ENCODE measurements around the gene FHIT.

Gene FHIT

DNA sequence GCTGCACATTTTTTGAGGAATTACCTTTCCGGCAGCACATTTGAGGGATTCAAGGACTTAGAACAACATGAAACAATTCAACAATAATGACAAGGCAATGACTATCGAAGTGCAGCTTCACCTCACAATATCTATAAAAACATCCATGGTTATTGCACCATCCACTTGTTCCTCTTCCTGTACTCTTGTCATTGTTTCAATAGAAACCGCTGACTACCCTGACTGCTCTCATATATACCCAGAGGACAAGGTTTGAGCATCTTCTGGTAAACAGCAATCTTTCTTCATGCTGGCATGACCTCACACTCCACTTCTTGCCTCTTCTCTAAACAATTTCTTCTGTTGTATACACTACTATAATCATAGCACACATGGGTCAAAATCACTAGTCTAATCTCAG lies 864.9 kb downstream of the FHIT start:
- no peak for DNase-seq

DNA sequence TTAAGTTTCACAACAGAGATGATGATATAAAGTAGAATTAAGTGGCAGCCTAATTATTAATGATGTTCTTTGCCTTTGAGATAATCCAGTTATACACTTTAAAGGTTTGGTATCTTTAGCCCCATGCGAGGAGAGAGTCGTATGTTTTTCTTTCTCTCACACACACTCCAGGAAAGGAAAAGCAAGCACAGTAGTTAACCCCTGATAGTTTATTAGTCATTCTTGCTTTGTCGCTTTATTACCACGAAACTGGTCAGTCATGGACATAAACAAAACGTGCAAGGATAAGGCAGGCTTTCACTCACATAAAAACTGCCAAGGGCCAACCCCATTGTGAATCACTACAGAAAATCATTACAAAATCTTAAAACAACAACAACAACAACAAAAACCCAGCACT lies 866.9 kb downstream of the FHIT start:
- no peak for DNase-seq

DNA sequence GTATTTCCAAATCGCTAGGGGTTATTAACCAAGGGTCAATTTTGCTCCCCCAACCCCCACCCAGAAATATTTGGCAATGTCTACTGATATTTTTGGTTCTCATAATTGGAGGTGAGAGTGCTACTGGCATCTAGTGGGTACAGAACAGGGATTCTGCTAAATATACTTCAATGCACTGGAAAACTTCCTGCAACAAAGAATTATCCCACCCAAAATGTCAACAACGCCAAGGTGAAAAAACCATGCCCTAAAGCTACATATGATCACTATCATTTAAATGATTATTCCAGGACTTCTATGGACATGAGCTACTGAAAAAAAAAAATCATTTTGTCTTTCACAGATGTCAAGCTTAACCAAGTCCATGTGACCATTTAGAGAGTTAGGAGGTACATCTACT lies 867.9 kb downstream of the FHIT start:
- DNase-seq = no peak

DNA sequence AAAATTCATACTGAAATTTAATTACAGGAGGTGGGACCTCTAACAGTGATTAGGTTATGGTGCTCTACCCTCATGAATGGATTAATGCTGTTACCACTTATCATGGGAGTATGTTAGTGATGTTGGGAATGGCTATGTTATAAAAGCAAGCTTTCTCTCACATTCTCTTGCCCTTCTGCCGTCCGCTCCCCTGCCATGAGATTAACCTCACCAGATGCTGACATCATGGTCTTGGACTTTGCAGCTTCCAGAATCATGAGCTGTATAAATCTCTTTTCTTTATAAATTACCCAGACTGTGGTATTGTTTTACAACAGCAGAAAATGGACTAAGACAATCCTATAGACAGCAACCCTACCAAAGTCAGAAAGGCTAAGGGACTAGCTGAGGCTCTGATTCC lies 884.8 kb downstream of the FHIT start:
- no peak for DNase-seq

DNA sequence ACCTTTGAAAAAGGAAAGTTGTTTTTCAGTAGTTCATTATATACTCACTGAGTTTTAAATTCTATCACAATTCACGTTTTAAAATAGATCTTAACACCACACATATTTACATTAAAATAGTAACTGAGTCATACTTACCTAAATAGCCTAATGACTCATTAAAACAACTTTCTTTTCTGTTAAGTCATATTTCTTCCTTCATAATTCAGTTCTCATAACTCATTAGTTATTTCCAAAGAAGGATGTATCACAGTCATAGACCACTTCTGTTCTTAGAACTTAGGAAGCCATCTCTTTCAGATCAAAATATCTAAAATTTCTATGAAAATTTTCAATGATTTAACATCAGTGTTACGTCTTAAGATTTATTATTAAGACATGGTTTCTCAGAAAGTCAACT lies 885.9 kb downstream of the FHIT start:
- no peak for DNase-seq

DNA sequence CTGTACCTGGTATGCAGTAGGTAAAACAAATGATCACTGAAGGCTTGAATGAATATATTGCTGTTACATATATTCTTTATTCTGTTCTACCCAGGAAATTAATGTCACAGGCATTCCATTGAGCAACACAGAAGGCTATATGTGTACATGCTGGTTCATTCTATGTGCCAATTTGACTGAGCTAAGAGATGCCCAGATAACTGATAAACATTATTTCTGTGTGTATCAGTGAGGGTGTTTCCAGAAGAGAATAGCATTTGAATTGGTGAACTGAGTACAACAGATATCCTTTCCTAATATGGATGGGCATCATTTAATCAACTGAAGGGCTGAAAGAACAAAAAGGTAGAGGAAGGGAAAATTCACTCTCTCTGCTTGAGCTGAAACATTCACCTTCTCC lies 886.8 kb downstream of the FHIT start:
- no peak for DNase-seq

DNA sequence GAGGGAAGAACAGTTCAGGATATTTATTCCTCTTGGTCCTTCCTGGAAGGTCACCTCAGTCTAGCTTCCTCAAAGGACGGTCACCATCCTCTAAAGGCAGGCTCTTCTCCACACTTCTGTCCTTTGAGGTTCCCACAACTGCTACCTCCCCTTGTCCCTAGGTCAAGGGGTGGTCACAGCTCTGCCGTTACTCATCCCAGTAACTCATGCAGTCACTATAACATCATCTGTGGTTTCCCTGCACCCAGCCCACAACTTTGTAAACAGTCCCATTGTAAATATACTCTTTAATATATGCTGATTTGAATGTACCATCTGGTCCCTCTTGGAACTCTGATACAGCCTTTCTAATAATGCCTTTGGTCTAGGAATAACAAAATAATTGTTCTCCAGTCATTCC lies 887.4 kb downstream of the FHIT start:
- DNase-seq = no peak

DNA sequence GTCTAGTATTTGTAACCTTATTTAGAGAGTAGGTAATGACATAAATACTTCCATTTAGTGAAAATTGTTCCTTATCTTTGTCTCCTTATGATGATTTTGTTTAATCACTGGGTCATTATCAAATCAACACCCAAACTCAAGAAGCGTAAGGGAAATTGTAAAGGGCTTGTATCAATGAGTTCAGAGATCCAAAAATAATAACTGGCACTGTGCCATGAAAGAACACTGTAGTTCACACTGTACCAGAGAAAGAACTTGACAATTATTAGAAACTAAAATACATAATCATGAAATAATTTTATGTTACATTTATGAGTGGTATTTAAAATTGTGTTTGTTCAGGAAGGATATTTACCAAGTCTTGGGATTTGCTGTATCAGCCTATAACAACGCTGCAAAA lies 895.4 kb downstream of the FHIT start:
- no peak for DNase-seq

DNA sequence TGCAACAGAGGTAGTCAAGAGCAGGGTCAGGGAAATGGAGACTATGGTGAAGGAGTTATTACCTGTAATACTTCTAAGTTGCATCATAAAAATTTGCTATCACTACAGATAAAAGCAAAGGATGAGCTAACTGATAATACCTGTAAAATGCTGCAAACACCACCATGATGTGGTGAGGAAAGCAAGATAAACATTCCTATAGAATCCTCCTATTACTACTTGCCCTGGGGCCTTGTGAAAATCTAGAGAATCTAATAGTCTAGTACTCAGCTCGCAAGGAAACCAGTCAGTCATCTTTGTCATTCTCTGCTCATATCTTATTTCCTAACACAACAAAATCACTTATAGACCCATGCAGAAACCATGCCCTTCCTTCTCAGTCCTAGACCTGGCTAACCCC lies 899.8 kb downstream of the FHIT start:
- DNase-seq = no peak

DNA sequence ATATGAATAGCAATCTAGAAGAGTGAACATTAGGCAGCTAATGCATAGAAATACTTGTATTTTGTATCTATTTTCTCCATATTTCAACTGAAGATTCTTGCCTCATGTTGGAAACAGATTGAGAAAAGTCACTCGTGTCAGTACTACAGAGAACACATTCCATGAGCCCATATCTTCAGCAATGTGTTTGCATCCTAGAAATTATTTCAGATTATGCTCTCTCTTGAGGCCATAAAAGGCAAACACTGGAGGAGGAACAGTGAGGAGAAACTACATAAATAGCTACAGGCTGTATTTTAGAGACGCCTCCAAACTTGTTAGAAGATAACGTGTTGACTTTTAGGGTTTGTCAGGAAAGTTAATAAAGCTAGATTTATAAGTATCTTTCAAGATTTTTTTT lies 906.9 kb downstream of the FHIT start:
- DNase-seq = no peak

DNA sequence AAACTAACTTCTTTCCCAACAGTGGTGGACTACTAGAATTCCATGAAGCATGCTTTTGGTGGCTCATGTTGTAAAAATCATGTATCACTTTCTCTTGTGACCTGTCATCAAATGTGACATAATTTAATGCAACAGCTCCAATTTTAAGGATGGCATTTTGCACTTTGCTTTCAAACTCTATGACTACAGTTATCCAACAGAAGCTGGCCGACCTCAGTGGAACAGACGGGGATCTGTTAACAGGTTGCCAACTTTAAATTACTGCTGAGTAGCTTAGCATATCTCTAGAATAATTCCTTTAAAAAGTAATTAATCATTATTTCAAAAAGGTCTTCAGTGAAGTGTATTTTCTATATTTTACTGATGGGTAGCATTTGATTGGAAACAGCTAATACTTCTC lies 907.4 kb downstream of the FHIT start:
- DNase-seq = no peak

DNA sequence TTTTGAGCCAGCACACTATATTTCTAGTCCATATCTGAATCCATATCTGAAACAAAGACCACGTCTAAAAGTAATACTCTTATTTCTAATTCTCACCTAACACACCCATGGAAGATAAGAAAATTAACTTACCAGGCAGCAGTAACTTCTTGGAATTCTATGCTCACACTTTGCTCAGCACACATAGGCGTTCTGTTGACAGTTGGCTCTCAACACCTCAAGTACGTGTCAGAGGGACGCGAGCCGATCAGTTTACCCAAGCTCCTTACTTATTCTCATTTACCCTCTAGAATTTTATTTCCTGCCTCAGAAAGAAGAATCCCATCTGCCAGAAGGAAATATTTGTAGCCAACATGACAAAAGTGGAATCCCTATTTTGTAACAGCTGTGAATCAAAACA lies 911.9 kb downstream of the FHIT start:
- DNase-seq = no peak

DNA sequence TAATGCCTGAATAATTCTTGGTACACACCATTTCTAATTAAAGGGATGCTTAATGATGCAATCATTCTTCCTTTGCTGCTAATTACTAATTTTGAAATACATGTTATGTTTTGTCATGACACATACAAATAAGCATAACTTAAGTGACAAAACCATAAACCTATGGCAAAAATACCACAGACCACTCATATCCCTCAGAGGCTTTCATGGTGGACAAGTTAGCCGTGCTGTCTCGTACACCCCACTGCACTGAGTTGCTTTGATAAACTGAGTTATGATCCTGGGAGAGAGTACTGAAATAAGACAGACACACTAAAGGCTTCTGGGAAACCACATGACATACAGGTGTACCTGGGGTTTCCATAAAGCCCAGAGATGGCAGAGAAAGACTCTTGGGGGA lies 913.8 kb downstream of the FHIT start:
- no peak for DNase-seq

DNA sequence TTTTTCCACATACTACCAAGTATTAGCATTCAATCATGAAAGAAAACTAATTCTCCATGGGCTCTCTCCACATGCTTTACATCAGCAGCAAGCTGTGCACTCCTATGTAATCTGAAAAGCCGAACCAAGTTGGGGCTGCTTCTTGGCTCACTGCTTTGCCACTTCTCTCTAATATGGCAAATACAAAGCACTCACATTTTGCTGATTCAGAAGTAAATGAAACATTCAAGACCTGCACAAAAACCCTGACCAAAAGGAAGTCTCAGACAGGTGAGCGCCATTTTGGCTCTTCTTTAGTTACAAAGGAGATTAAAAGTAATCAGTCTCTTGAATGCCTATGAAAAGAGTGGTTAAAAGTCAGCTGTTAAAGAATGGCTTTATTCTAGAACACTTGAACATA lies 915.2 kb downstream of the FHIT start:
- no peak for DNase-seq

DNA sequence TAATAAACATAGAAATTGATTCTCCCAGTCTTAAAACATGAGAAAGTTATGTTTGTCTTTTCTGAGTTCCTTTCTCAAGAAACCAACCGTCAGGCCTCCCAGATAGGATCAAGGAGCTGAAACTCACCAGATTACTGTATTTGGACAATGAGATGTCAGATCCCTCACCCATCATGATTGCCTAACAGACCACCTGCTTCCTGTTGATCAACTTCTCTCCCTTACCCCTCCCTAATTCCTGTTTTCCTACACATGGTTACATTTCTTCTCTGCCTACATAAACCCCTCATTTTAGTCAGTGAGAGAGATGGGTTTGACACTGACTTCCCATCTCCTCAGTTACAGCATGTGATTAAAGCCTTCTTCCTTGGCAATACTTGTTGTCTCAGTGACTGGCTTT lies 917.5 kb downstream of the FHIT start:
- DNase-seq = no peak

DNA sequence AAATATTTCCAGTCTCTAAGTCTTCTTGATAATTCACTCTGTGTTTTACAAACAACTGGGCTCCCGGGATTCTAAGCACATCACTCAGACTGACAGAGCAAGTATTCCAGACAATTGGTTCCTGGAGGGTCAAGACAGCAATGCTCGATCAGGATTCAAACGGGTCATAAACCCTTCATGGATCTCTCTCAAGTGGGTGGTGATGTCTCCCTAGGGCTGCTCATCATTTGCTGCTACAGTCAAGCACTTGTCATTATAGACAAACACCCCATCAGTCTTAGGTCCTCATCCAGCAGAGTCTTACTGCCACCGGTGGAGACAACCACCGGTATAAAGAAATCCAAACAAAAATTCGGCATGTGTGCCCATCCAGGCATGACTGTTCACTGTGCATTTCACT lies 921.1 kb downstream of the FHIT start:
- no peak for DNase-seq

DNA sequence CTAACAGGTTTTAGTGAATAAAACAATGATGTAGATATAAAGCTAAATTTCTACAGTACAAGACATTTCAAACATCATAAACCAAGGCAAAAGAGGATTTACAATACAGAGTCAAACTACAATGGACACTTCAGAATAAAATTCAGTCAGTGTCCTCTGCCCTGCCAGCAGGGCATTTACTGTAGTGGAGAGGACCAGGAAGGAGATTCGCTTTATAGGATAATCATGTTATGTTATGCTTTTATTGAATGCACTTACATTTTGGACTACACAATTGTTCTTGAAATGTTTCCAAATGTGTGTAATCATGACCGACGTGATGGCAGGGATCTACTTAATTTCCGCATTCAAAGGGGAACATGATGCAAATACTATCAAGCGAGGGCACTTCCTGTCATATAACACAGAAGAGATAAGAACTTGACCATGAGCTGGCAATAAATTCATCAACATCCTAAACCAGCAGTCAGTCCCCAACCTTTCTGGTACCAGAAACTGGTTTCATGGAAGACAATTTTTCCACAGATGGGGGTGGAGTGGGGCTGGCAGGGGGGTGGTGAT lies 925.6 kb downstream of the FHIT start:
- DNase-seq = no peak

DNA sequence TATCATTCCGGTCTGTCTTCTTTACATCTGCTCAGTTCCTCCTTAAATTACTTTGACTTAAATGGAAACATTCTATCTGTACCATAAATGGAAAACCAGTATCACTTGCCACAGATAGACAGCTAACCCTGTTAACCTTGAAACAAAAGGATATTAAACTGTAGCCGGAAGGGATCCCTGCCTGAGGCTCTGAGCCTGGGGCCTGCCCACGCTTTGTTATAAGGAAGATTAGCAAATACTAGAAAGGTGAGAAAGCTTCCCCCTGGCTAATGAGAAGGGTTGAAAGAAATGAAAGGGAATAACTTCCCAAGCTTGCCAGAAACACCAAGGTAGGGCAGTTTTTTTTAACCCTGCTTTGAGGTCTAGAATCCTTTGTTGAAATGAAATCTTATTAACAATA lies 927.6 kb downstream of the FHIT start:
- no peak for DNase-seq

DNA sequence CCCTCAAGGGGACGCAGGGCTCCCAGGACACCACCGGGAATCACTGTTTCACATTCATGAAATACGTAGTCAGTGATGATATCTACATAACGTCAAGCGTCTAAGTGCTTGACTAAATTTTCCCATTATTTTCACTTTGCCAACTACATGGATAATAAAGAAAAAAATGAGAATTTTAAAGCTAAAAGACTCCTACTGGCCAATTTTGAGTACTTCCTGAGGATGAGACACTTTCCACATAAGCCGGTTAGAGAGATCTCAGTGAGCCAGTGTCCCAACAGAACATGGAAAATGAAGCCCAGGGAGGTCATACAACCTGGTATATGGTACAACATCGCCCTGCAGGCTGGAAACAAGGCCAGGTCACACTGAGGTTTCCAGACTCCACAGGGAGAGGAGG lies 928.1 kb downstream of the FHIT start:
- no peak for DNase-seq

DNA sequence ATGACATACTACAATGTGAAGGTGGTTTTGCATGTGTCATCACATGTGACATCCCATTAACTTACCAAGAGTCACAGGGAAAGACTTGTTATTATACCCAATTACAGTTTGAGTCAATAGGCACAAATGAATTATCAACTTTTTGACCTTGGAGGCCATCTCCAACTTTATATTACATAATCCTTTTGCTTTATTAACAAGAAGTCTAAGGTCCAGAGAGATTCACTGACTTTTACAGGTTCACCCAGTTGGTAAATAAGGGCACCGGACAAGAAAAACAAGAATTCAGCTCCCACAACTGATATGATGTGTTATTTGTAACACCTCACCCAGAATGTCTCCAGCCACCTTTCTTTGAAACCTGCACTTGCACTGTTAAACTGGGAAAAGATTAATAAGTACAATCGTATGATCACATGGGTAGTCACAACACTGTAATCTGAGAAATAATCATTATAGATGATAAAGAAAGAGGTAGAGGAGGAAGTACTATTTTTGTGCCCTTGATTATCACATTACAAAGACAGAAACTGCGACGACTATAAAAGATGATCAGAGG lies 928.9 kb downstream of the FHIT start:
- DNase-seq = no peak

DNA sequence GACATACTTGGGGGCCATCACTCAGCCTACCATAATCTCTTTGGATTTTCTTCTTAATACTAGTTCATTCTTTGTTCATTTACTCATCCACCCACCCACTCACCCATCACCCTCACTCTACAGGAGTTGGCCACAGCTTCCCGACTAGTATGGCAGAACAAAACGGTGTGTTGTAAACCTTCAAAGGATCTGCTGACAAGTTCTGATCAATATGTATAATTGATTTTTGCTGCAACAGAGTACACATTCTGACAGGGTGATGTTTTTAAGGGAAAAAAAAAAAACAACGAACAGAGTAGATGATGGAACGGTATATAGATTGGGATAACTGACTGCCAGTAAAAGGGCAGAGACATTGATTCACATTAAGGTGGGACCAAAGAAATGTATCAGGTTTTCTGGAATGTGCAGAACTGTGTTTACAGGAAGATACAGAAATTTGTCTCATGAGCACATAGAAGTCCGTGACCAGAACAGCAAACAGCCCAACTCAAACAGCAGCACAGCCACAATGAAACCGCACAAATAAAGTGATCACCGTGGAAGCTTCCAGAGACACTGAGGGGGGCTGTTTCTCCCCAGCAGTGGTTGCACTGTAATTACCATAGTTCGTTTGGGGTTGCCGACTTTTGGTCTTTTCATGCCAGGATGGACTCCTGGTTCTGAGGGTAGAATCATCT lies 931.9 kb downstream of the FHIT start:
- no peak for DNase-seq

DNA sequence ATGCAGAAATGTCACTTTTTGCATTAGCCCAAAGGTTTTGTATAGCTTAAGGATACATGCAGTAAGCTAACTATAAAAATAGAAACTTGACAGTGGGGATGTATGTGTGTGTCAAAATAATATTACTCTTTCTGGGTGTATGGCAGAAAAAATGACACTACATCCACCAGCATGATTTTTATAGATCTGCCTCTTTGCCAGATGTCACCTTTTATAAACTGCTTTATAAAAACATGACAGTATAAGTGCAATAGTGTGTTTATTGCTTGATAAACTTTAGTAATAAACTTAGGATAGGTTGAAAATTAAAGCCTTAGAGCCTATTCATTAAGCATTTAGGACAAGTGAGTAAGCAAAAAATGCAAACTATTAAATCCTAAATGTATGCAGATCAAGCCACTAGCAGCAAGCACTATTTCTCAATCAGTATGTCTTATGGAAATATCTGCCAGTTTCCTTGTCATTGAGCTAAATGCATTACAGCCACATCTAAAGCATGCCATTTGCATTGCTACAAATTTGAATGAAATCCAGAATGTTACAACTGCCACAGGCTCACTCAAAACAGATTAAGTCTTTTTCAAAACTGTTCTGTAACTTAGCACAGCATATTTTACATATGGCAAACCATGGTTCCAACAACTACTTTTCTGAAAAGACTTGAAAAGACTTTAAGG lies 935.0 kb downstream of the FHIT start:
- DNase-seq = no peak

DNA sequence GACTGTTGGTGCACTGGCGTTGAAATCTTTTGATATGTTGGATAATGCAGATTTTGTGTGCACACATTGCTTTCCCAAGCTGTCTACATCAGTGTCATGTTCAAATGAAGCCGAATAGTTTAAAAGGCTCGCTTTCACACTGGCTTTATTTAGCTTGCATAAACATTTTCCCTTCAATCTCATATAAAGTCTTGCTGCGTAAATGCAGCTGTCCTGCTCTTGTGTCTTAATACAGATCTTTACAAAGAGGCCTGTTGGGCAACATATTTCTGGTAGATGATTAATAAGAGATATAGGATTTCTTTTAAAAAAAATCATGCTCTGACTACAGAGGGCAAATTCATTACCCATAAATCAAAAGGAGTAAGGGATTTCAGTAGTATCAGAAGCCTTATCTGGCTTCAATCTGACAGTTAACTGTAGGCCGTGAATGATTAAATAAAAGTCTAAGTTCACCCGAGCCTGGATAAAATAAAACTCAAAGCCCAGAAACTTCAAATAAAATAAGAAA lies 937.2 kb downstream of the FHIT start:
- no peak for DNase-seq

DNA sequence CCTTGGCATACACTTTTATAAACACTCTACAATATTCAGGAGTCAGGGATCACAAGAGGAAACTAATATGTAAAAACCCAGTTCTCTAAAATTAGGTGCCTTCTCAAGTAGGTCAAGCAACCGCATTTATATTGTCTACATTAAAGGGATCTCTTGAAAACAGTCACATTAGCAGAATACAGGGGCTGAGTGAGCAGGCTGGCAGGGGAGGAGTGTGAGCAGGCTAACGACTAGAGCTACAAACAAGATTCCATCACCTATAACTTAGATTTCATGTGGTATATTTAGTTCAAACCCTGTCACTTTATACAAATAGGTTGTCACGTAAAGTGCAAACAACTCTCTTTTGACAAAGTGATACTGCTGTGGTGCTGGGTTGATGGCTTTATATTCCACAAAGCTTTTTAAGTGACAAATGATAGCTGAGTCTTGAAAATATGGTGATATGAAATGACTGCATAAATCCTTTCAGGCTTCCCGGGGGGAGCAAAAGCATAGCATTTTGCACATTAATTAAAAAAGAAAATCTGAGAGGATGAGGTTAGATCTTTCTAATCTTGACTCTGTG lies 937.9 kb downstream of the FHIT start:
- no peak for DNase-seq
